ENCODE results near the gene MCAM.

Gene MCAM

DNA sequence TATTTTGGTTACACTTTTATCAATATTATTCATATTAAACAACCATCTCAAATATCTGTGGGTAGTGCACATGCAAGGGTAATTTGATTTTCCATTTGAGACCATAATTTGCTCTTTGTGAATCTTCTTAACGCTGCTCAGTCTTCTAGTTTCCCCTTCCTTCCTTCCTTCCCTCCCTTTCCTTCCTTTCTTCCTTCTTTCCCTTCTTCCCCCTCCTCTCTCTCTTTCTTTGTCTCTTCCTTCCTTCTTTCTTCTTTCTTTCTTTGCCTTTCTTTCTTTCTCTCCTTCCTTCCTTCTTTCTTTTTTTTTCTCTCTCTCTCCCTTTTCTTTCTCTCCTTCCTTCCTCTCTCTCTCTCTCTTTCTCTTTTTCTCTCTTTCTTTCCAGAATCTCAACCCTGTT, 13.3 kb upstream of the MCAM start:
- no peak for DNase-seq (ENCODE audit: low spot score)

DNA sequence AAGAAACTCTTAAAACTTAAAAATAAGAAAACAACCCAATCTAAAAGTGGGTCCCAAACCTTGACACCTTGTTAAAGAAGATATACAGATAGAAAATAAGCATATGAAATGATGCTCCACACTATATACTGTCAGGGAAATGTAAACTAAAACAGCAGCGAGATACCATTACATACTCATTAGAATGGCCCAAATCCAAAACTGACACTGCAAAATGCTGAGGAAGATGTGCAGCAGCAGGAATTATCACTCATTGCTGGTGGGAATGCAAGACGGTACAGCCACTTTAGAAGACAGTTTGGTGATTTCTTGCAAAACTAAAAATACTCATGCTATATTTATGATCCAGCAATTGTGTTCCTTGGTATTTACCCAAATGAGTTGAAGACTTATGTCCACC, 12.4 kb upstream of the MCAM start:
- DNase-seq (ENCODE audit: low spot score), result no peak

DNA sequence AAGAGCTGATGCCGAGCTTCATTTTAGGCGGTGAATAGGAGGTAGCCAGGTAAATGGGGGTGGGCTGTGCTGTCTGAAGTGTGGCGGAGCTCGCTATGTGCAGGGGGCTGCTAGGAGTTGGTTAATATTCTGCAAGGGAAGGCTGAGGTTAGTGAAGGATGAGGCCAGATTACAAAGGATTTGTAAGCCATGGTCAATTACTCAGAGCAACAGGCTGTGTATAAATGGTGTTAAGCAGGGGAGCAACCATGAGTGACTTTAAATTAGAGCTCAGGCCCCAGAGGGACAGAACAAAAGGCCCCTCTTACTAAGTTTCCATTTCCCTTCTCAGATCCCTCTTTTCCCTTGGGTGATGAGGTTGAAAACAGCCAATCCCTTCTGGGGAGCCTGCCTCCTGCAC, 7.3 kb upstream of the MCAM start:
- DNase-seq (ENCODE audit: low spot score), result no peak

DNA sequence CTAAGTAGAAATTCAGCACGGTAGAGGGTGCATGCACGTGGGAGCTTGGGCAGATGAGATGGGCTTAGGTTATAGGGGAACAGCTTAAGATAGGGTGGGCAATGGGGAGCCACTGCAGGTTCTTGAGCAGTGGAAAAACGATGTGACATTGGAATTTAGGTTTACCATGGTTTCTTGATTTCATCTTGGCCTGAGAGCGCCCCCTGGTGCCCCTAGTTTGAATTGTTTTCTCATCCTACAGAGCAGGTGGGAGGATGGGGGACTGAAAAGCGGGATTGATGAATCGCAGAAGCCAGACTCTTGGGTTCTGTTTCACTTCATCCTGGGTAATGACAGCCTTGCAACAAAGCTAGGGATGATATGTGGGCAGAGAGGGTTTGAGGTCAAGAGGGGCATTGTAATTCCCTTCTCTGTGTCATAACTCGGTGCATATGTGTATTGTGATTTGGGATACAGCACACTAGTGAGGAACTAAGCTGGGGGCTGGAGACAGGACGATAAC, 6.7 kb upstream of the MCAM start:
- peak; percentile 70 for DNase-seq (ENCODE audit: low spot score)

DNA sequence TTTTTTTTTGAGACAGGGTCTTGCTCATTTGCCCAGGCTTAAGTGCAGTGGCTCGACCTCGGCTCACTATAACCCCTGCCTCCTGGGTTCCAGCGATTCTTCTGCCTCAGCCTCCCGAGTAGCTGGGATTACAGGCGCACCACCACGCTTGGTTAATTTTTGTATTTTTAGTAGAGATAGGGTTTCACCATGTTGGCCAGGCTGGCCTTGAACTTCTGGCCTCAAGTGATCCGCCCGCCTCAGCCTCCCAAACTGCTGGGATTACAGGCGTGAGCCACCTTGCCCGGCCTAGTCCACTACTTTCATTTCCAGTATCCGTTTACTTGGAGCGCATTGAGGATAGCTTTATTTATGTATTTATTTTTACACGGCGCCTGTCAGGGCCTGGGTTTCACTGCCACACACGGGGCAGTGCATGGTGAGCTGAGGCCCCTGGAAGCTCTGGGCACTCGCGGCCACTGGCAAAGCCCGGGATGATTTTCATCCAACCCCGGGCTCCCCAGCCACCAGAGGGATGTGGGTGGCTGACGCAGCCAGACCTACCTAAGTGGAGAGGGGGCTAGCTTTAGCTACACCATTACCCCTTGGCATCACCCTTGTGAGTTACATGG, 6.1 kb upstream of the MCAM start:
- no peak for DNase-seq (ENCODE audit: low spot score)

DNA sequence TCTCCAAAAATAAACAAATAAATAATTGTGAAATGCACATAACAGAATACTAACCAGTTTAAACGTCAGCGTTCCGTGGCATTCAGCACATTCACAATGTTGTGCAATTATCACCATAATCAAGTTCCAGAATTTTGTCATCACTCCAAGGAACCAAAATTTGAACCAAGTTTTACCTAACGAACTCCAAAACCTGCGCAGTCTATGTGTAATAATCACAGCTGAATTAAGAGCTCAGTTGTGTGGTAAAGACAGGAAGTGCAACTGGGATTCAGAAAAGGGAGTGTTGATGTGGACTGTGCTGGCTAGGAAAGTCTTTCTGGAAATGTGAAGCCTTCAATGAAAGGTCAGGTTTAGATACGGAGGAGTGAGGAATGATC, 5.4 kb upstream of the MCAM start:
- no peak for DNase-seq (ENCODE audit: low spot score)

DNA sequence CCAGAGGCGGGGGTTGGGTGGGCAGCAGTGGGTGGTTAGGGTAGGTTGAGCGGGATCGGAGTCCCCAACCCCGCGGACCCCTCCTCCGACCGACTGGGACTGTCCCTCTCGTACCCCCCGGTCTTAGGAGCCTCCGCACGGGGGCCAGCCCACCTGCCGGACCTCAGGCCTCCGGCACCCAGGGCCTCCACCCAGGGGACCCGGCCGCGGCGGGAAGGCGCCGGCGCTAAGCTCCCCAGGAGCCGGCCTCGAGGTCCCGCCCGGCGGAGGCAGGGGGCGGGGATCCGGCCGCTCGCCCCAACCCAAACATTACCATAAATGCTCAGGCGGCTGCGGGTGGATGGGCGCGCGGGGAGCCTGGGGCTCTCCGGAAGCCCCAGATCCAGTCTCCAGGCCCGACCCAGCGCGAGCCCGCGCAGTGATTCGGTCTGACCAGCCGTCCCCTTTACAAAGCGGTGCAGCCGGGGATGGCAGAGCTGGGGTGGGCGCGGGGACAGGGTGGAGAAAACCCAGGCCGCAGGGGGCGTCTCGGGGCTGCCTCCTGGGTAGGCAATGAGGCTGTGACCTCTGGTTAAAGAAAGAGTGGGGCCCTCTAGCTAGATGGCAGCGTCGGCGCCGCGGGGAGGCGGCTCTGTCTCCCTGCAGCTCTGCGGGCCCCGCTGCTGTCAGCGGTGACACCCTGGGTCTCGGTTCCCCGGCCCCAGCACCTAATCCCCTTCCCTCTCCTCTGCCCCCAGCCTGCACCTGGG, 4.0 kb upstream of the MCAM start:
- no peak for DNase-seq (ENCODE audit: low spot score)

DNA sequence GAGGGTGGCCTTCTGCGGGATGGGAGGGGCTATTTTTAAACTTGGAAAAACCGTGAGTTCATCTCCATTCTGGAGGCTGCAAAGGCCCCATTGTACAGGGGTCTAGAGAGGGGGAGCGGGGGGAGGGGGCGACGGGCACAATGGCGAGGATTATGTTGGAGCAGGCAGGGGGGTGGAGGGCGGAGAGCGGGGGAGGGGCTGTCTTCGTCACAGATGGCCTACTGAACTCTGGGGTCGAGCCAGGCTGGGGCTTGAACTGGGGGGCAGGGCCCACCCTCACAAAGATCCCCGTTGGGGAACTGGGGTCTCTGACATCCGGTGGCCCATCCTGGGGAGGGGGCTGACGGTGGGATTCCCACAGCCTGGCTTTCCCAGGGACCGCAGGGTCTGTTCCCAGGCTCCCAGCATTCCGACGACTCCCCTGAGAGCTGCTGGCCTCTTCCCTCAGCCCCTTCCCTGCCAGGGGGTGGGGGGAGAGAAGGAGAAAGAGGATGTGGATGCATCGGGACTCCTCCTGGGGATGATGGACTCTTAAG, 3.4 kb upstream of the MCAM start:
- peak; percentile 72 for DNase-seq (ENCODE audit: low spot score)

DNA sequence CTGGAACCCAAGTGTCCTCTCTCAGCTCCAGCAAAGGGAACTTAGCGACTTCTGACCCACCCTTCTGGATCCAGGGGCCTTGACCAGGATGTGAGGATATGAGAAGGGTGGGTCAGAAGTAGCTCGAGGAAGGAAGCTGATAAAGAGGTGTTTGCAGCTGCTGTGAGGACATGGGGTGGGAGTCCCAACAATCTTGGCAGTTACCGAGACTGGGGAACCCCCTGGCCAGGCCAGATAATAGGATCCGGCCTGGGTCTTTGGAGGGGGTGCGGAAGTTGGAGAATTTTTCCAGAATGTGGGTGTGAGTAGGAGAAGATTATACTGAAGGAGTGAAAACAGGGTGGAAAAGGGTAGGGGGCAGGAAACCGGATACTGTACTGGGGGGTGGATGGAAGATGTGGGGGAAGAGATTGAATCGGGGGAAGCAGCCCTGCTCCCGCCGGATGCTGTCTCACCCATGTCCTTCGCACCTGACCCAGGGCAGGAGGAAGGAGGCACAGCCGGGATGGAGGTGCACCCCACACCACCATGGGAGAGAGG, 2.8 kb upstream of the MCAM start:
- no peak for DNase-seq (ENCODE audit: low spot score)

DNA sequence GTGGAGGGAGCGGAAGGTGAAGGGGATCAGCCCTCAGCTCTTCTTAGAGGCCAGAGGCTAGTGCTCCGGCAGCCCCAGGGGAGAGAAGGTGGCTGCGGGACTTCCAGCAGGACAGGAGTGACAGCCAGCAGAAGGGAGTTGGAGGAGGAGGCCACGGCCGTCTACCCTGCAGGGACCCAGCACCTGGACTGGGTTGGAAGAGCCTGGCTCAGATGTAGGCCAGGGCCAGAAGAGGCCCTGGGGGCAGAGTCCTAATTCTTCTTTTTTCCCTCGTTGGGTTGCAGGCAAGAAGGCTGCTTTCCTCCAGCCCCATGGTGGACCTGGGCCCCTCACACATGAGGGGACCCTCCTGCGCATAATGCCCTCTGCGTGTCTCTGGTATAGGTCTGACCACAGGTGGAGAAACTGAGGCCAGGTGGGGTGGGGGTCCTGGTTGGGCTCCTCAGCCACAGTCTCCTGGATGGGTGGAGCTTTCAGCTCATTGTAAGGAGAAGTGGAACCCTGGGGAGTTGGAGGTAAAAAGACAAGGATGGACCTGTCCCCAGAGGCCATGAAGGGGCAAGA, 2.3 kb upstream of the MCAM start:
- no peak for DNase-seq (ENCODE audit: low spot score)

DNA sequence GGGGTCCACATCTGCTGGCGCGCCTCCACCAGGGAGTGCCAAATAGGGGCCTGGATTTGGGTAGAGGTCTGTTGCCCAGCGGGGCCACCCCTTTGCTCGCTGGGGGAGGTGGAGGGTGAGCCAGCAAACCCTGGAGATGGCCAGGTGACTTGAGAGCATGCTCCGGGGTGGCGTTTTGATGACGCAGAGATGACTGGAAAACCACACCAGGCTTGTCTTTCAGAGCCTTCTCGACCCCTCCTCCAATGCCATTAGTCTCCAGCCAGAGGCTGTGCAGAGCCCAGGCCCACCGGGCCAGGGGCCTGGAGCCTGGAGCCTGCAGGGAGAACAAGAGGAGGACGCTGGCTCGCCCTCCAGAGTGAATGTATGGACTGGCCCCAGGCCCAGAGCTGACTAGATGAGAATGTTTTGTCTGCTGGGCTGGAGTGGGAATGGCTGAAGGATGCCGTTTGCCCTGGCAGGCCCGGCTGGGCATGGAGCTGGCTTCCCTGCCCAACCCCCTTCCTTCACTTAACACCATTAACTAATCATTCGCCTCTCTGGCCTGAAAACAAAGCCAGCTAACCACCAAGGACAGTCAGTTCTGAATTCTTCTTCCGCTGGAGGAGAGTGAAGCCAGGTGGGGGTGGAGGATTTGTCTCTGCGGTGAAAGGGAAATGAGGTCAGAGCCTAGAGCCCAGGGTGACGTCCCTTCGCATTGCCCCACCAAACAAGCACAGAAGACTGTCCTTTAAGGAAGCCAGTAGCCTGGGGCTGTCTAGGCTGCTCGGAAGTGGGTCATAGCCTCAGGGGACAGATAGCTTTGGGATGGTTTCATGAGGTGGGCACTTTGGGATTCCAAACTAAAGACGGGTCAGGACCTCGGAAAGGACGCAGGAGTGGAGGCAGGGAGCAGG, 1.6 kb upstream of the MCAM start:
- DNase-seq (ENCODE audit: low spot score), result no peak

DNA sequence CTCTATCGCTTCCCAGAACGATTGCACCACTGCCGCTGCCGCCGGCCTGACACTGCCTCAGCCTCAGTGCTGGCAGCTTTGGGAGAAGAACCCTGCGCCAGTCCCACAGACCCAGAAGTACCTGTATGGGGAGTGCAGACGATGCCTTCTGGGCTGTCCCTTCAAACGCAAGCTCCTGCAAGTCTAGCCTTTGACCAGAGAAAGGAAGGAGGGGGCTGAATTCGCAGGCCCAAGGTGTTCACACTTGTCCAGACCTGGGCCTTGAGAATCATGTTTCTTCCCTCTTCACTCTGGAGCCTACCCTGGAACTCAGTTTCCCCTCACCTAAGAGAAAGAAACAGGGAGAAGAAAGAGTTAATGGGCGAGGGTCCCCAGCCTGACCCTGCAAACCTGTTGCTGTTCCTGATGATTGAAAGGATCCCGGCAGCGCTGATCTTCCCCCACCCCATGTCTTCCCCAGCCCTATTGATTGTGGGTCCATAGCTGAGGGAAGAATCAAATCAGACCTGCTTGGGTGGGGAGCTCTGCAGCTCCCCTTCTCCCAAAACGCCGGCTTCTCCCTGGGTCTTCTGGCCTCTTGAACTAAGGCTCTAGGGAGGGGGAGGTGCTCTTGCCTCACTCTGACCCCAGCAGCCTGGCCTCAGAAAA, 786 bp upstream of the MCAM start:
- no peak for DNase-seq (ENCODE audit: low spot score)

DNA sequence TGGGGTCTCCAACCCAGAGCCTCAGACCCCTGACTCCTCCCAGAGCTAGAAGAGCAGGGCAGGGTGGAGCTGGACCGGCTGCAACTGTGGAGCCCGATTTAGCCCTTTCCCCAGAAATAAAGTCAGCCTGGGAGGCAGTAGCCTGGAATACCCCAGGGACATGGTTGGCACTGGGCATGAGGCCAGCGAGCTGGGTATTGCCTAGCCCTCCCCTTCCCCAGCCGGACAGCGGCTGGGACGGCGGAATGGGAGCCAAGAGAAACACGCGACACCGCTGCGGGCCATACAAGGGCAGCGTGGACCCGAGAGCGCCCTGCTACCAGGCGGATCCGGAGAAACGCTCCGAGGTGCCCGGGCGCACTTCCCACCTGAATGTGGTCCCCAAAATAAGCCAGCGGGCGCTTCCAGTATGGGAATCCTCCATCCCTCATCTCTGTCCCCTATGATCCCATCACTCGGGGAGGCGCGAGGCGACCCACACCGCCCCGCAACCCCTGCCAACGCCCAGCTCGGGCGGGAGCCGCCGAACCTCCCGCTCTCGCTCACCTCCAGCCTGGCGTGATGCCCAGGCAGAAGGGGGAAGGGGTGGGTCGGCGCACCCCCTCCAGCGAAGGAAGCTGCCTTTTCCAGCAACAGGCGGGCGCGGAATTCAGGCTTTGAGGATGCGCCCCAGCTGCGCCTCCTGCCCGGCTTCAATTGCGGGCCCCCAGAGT, 758 bp downstream of the MCAM start:
- DNase-seq (ENCODE audit: low spot score), result peak; percentile 80

DNA sequence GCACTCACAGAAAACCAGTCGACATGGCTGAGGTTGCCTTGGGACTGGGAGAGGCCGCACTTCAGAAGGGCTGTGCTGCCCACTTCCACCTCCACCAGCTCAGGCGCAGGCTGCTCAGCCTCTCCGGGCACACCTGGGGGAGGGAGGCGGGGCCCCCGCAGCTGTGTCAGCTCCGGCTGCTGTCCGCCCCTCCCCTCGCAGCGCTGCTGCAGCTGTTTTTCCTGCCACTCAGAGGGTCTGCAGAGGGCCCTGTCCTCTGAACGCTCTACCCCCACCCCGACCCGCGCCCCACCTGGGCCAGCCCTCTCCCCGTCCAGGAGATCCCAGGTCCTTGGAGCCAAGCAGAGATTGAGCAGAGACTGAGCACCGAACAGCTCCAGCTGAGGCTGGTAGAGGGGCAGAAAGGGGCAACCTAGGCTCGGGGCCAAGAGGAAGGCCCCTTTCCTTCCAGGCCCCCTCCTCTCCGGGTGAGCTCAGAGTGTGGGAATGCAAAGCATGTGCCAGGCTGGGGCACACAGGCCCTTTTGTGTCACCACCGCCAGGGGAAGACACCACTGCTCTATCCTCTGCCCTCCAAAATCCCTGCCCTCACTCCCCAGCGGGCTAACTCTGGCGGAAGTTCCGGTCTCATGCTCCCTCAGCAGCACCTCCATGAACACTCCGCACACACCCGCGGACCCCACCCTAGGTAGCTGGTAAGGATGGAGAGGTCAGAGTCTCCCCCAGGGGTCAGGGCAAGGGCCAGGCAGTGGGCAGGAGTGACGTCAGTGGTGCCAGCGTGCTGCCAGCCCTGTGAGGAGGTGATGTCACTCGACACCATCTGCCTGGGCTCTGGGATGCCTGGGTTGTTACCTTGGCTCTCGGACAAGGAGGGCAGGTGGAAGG, 1.6 kb downstream of the MCAM start:
- peak; percentile 61 for DNase-seq (ENCODE audit: low spot score)

DNA sequence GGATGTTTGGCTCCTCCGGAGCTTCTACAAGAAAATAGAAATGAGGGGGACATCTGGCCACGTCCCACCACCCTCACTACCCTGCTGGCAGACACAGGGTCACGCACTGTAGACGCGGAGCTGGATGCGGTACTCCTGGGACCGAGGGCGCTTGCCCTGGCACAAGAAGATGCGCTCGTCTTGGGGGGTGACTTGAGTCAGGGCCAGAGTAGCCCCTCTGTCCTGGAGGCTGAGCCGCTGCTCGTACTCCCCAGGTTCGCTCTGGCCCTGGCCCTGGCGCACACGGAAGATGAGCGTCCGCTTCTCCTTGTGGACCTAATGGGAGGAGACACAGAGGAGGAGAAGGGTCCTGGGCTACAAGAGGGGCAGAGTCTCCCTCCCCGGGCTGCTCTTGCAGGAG, 2.2 kb downstream of the MCAM start:
- no peak for DNase-seq (ENCODE audit: low spot score)

DNA sequence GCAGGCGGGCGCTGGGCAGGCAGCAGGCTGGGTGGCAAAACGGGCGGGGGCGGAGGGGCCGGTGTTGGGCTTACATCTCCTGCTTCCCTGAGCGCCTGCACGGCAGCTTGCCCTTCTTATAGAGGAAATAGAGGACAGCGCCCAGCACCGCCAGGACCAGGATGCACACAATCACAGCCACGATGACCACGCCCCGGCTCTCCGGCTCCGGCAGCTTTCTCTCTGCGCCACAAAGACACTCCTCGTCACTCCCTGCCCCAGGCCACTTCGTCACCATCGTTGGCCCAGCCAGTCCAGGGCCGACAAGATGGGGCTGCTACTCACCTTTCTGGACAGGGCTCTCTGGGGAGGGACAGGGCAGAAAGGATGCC, 6.3 kb downstream of the MCAM start:
- DNase-seq (ENCODE audit: low spot score), result no peak

DNA sequence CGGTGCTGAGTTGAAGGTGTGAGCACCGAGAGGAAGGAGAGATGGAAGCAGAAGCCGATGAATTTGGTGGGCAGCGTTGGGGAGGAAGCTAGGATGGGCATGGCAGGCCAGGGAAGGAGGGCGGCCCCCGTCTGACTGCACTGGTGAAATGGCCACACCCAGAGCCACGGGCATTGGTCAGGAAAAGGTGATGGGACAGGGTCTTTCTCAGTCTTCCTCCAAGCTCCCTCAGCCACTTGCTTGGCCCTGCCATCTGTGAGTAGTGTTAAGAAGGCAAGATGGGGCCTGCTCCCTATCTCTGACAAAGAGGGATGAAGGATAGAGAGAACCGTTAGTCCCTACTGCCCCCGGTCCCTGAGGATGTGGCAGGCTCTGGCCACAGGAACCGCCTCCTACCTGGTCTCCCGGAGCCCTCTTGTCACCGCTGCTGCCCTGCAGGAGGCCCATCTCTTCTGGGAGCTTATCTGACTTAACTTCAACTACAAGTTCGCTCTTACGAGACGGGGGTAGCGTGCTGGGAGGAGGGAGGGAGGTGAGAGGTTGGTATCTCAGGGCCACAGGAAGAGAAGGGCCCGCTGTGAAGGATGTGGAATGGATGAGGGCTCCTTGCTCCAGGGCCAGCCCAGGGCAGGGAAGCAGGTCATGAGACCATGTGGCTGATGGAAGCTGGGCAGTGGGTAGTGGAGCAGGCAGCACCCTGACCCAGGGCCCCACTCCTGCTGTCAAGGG, 6.8 kb downstream of the MCAM start:
- no peak for DNase-seq (ENCODE audit: low spot score)

DNA sequence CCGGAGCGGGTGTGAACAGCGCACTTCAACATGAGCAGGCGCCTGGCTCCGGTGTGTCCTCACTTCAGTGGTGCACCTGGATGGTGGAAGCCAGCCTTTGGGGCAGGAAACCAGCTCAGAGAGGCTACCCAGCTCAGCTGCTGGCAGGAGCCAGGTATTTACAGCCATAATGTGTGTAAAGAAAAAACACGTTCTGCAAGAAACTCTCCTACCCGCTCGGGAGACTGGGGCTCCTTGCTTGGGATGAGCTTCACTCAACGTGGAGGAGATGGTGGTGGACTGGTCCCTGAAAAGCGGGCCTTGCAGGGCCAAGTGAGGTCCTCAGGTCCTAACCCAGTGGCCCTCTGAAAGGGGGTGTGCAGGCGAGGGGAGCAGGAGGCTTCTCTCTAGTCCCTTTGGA, 7.5 kb downstream of the MCAM start:
- DNase-seq (ENCODE audit: low spot score), result no peak

DNA sequence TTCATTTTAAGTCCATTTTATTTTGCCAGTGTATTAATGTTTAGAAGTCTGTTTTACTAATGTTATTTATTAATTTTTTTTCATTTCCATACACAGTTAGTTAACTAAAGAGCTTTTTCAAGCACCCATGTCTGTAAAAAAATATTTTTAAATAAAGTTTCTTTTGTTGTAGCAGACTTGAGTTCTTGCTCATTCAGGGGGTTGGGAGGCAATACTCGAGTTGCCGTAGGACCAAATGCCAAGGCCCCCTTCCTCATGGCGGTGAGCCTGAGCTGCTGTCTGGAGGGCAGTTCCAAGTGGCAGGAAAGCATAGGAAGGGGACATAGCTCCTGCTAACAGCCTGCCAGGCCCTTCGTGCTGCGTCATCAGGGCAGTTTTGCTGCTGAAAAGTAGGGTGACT, 9.0 kb downstream of the MCAM start:
- DNase-seq (ENCODE audit: low spot score), result no peak
